SIG-M5 (cell line): ENCODE results near the gene OTUB2.

Experiments used
- DNase-seq: peaks from one replicate; lab custom pipeline; 2025; lab: John Stamatoyannopoulos, UW

Gene OTUB2

GRCh38 chr14:94041551-94042346, 15.6 kb downstream of the OTUB2 start:
- DNase-seq = no peak

- no peak for DNase-seq
Observed at GRCh38 chr14:94042433-94043091, 16.4 kb downstream of the OTUB2 start.

- no peak for DNase-seq
Observed at GRCh38 chr14:94043111-94043755, 17.1 kb downstream of the OTUB2 start.

GRCh38 chr14:94043756-94044475, 17.8 kb downstream of the OTUB2 start:
- DNase-seq = no peak

- DNase-seq = no peak
Observed at GRCh38 chr14:94044476-94045091, 18.4 kb downstream of the OTUB2 start.

GRCh38 chr14:94045101-94045500, 19.0 kb downstream of the OTUB2 start:
- no peak for DNase-seq

- no peak for DNase-seq
Observed at GRCh38 chr14:94045563-94046345, 19.6 kb downstream of the OTUB2 start.

GRCh38 chr14:94046696-94047250, 20.6 kb downstream of the OTUB2 start:
- DNase-seq = no peak

- DNase-seq = no peak
Observed at GRCh38 chr14:94047581-94047980, 21.4 kb downstream of the OTUB2 start.

- no peak for DNase-seq
Observed at GRCh38 chr14:94048691-94049624, 22.8 kb downstream of the OTUB2 start.

- no peak for DNase-seq
Observed at GRCh38 chr14:94049625-94050023, 23.5 kb downstream of the OTUB2 start.

- no peak for DNase-seq
Observed at GRCh38 chr14:94050231-94050880, 24.2 kb downstream of the OTUB2 start.

- DNase-seq = no peak
Observed at GRCh38 chr14:94051115-94051514, 25.0 kb downstream of the OTUB2 start.

GRCh38 chr14:94051779-94052178, 25.6 kb downstream of the OTUB2 start:
- DNase-seq = no peak

- no peak for DNase-seq
Observed at GRCh38 chr14:94052199-94052598, 26.1 kb downstream of the OTUB2 start.

GRCh38 chr14:94052662-94053061, 26.5 kb downstream of the OTUB2 start:
- DNase-seq = no peak

GRCh38 chr14:94054401-94054800, 28.3 kb downstream of the OTUB2 start:
- no peak for DNase-seq

- no peak for DNase-seq
Observed at GRCh38 chr14:94054936-94055335, 28.8 kb downstream of the OTUB2 start.
